ENCODE results near the gene GALNT12. TPM values are rescaled to one million over a fixed set of nuclear protein-coding genes. Genes with fewer than 3 reads are reported as not detected.

The GALNT12 gene
- total RNA-seq, 1 donor from 2014 or later = 12.9 TPM

- no peak overlapping the region for H3K4me3 Mint-ChIP-seq (ENCODE audit: low read depth)
- H3K27ac Mint-ChIP-seq = no peak overlapping the region
- H3K4me1 Mint-ChIP-seq (ENCODE audit: low read depth) = no peaks in the 10 kb centered on the region
- H3K36me3 Mint-ChIP-seq (ENCODE audit: insufficient read depth) = no peaks in the 10 kb centered on the region
- no peaks in the 10 kb centered on the region for H3K9me3 Mint-ChIP-seq (ENCODE audit: low read depth)
- TF ChIP-seq CTCF (IDR thresholded peaks at IDR 0.05; ENCODE audit: unreplicated experiment) = no peak
- H3K27me3 Mint-ChIP-seq = peaks cover 9% of the 10 kb centered on the region
- DNase-seq (ENCODE audit: low spot score, unreplicated experiment) = no peak
Observed at GRCh38 chr9:98860871-98861293, 53.4 kb downstream of the GALNT12 start.

GRCh38 chr9:98861781-98862504 is 54.5 kb downstream of the GALNT12 start:
- Mint-ChIP-seq H3K27ac (no peak overlapping the region), H3K9me3 (ENCODE audit: low read depth) (no peaks in the 10 kb centered on the region), H3K36me3 (ENCODE audit: insufficient read depth) (no peaks in the 10 kb centered on the region), H3K4me3 (ENCODE audit: low read depth) (no peak overlapping the region), H3K27me3 (peaks cover 9% of the 10 kb centered on the region), H3K4me1 (ENCODE audit: low read depth) (no peaks in the 10 kb centered on the region)
- DNase-seq (ENCODE audit: low spot score, unreplicated experiment) = no peak
- TF ChIP-seq CTCF (IDR thresholded peaks at IDR 0.05; ENCODE audit: unreplicated experiment) = no peak

- TF ChIP-seq CTCF (IDR thresholded peaks at IDR 0.05; ENCODE audit: unreplicated experiment) = no peak
- H3K27ac Mint-ChIP-seq = no peak overlapping the region
- peaks cover 9% of the 10 kb centered on the region for H3K27me3 Mint-ChIP-seq
- DNase-seq (ENCODE audit: low spot score, unreplicated experiment) = no peak
- H3K9me3 Mint-ChIP-seq (ENCODE audit: low read depth) = no peaks in the 10 kb centered on the region
- no peaks in the 10 kb centered on the region for H3K4me1 Mint-ChIP-seq (ENCODE audit: low read depth)
- H3K4me3 Mint-ChIP-seq (ENCODE audit: low read depth) = no peak overlapping the region
- no peaks in the 10 kb centered on the region for H3K36me3 Mint-ChIP-seq (ENCODE audit: insufficient read depth)
Observed at GRCh38 chr9:98862936-98863335, 55.5 kb downstream of the GALNT12 start.

- Mint-ChIP-seq H3K4me3 (ENCODE audit: low read depth) (no peak overlapping the region), H3K27ac (no peak overlapping the region), H3K36me3 (ENCODE audit: insufficient read depth) (no peaks in the 10 kb centered on the region), H3K27me3 (peaks cover 8% of the 10 kb centered on the region), H3K9me3 (ENCODE audit: low read depth) (no peaks in the 10 kb centered on the region), H3K4me1 (ENCODE audit: low read depth) (no peaks in the 10 kb centered on the region)
- TF ChIP-seq CTCF (IDR thresholded peaks at IDR 0.05; ENCODE audit: unreplicated experiment) = no peak
- no peak for DNase-seq (ENCODE audit: low spot score, unreplicated experiment)
Observed at GRCh38 chr9:98864281-98865174, 57.1 kb downstream of the GALNT12 start.

GRCh38 chr9:98865284-98865875 is 57.9 kb downstream of the GALNT12 start:
- H3K9me3 Mint-ChIP-seq (ENCODE audit: low read depth) = no peaks in the 10 kb centered on the region
- H3K4me3 Mint-ChIP-seq (ENCODE audit: low read depth) = no peak overlapping the region
- H3K4me1 Mint-ChIP-seq (ENCODE audit: low read depth) = no peaks in the 10 kb centered on the region
- no peak for DNase-seq (ENCODE audit: low spot score, unreplicated experiment)
- no peaks in the 10 kb centered on the region for H3K36me3 Mint-ChIP-seq (ENCODE audit: insufficient read depth)
- TF ChIP-seq CTCF (IDR thresholded peaks at IDR 0.05; ENCODE audit: unreplicated experiment) = no peak
- no peak overlapping the region for H3K27ac Mint-ChIP-seq
- peaks cover 3% of the 10 kb centered on the region for H3K27me3 Mint-ChIP-seq

Measured in progenitor cell of endocrine pancreas (in vitro differentiated cells).